ENCODE results near the gene USP40.

USP40 gene

GRCh38 chr2:233426619-233427342 lies 139.8 kb downstream of the USP40 start:
- H2AFZ ChIP-seq (ENCODE audit: low read depth, low read length), result no peak overlapping the region
- H3K27ac ChIP-seq (ENCODE audit: low read length), result no peak overlapping the region
- H3K9me3 ChIP-seq (ENCODE audit: insufficient read depth, low read length, severe bottlenecking), result no peaks in the 10 kb centered on the region
- no peak overlapping the region for H3K4me2 ChIP-seq (ENCODE audit: insufficient read depth, low read length)
- peaks cover 5% of the 10 kb centered on the region for H3K4me1 ChIP-seq (ENCODE audit: insufficient read depth, low read length)
- ATAC-seq (ENCODE audit: insufficient read depth, low read depth) (no peak), DNase-seq (no peak)
- H3K36me3 ChIP-seq (ENCODE audit: insufficient read depth, low read length), result no peaks in the 10 kb centered on the region
- no peak for TF ChIP-seq EZH2 (IDR thresholded peaks at IDR 0.05; ENCODE audit: borderline replicate concordance, low read depth, low read length, severe bottlenecking)
- TF ChIP-seq CTCF (IDR thresholded peaks at IDR 0.05; ENCODE audit: borderline replicate concordance, extremely low read depth, low read length, poor library complexity, severe bottlenecking), result no peak
- H3K4me3 ChIP-seq (ENCODE audit: low read depth in 1 of 2, low read length in 2 of 2), result no peak overlapping the region
- peaks cover 4% of the 10 kb centered on the region; the same call in 1 of the 2 replicates for H3K79me2 ChIP-seq (ENCODE audit: insufficient read depth, low read length)
- H3K9ac ChIP-seq (ENCODE audit: low read depth, low read length), result no peak overlapping the region
- H3K27me3 ChIP-seq (ENCODE audit: insufficient read depth, low read length, poor library complexity), result no peaks in the 10 kb centered on the region
- peaks cover 14% of the 10 kb centered on the region; the same call in 1 of the 2 replicates for H4K20me1 ChIP-seq (ENCODE audit: insufficient read depth, low read length)
